PC-3 (cell line): ENCODE data around the gene AFG1L.

Experiments
- EZH2 ChIP-seq: fragments of 300-600 bp; sonication (generic); IDR thresholded peaks from one replicate; pipeline ENCODE4 v1.6.1; 2017; ENCODE audit warnings: antibody characterized with exemption, mild to moderate bottlenecking, low read length; ENCODE audit not compliant: unreplicated experiment
- EZH2phosphoT487 ChIP-seq: fragments of 300-600 bp; sonication (generic); IDR thresholded peaks from 2 replicates; pipeline ENCODE4 v1.6.1; 2018; ENCODE audit warnings: mild to moderate bottlenecking, antibody characterized with exemption, low read length, borderline replicate concordance
- TF ChIP-seq, protein P1 (sequence below): fragments of 300-600 bp; sonication (generic); conservative IDR thresholded peaks from 2 replicates; pipeline ENCODE4 v1.5.1; 2017; ENCODE audit warnings: antibody characterized with exemption, low read depth, mild to moderate bottlenecking, low read length

DNA sequence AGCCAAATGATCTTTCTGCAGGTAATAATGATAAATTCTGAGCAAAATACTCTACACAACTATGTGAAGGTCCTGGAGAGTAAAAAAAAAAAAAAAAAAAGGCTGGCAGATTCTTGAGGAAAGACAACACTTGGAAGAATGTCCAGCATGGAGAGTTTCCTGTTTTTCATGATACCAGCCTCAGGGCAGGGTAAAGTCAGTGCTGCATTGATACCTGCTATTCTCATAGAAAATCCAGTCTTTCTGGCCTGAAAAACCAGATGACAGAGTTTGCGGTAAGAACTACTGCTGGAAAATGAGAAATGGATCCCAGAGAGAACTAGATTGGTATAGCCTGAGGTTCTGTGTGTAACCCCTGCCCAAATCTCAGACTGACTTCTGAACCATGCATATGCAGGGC is 89.1 kb downstream of the AFG1L start:
- TF ChIP-seq EZH2: no peak
- TF ChIP-seq, protein P1, sequence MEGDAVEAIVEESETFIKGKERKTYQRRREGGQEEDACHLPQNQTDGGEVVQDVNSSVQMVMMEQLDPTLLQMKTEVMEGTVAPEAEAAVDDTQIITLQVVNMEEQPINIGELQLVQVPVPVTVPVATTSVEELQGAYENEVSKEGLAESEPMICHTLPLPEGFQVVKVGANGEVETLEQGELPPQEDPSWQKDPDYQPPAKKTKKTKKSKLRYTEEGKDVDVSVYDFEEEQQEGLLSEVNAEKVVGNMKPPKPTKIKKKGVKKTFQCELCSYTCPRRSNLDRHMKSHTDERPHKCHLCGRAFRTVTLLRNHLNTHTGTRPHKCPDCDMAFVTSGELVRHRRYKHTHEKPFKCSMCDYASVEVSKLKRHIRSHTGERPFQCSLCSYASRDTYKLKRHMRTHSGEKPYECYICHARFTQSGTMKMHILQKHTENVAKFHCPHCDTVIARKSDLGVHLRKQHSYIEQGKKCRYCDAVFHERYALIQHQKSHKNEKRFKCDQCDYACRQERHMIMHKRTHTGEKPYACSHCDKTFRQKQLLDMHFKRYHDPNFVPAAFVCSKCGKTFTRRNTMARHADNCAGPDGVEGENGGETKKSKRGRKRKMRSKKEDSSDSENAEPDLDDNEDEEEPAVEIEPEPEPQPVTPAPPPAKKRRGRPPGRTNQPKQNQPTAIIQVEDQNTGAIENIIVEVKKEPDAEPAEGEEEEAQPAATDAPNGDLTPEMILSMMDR: no peak
- TF ChIP-seq EZH2phosphoT487: no peak
